Stimulated activated CD8-positive, alpha-beta memory T cell treated with anti-CD3 and anti-CD28 coated beads, Interleukin-15, amount 100 ng/mL, for 48 hours (primary cell): ENCODE measurements around the gene HPS5.

Source experiments
- DNase-seq, 2 donors: peaks; one replicate each; pipeline ENCODE4 v3.0.0-alpha.2; 2020; ENCODE audit warnings: low read depth in 2 of 2

Gene HPS5

GRCh38 chr11:18317551-18317950 is 4.4 kb downstream of the HPS5 start:
- no peak for DNase-seq

- DNase-seq = no peak
Observed at GRCh38 chr11:18315893-18316292, 6.0 kb downstream of the HPS5 start.

- DNase-seq = no peak
Observed at GRCh38 chr11:18314784-18315523, 7.0 kb downstream of the HPS5 start.

- DNase-seq = no peak
Observed at GRCh38 chr11:18313965-18314763, 7.8 kb downstream of the HPS5 start.

- DNase-seq = no peak
Observed at GRCh38 chr11:18312663-18313420, 9.1 kb downstream of the HPS5 start.

GRCh38 chr11:18312012-18312411 is 9.9 kb downstream of the HPS5 start:
- no peak for DNase-seq

GRCh38 chr11:18310800-18311340 is 11.1 kb downstream of the HPS5 start:
- DNase-seq = no peak

- DNase-seq = no peak
Observed at GRCh38 chr11:18309691-18310090, 12.2 kb downstream of the HPS5 start.

- no peak for DNase-seq
Observed at GRCh38 chr11:18308242-18308641, 13.7 kb downstream of the HPS5 start.

- DNase-seq = no peak
Observed at GRCh38 chr11:18307461-18308139, 14.3 kb downstream of the HPS5 start.

- DNase-seq = no peak
Observed at GRCh38 chr11:18304745-18305144, 17.2 kb downstream of the HPS5 start.

- DNase-seq = no peak
Observed at GRCh38 chr11:18299721-18300120, 22.2 kb downstream of the HPS5 start.

- no peak for DNase-seq
Observed at GRCh38 chr11:18295316-18295715, 26.6 kb downstream of the HPS5 start.

- DNase-seq = no peak
Observed at GRCh38 chr11:18294862-18295261, 27.1 kb downstream of the HPS5 start.

- DNase-seq = no peak
Observed at GRCh38 chr11:18288911-18289310, 33.0 kb downstream of the HPS5 start.

GRCh38 chr11:18285841-18286240 is 36.1 kb downstream of the HPS5 start:
- DNase-seq = no peak

GRCh38 chr11:18282626-18283025 is 39.3 kb downstream of the HPS5 start:
- DNase-seq = no peak

- no peak for DNase-seq
Observed at GRCh38 chr11:18280438-18281045, 41.4 kb downstream of the HPS5 start.

- no peak for DNase-seq
Observed at GRCh38 chr11:18277565-18278271, 44.2 kb downstream of the HPS5 start.

GRCh38 chr11:18271206-18271605 is 50.7 kb downstream of the HPS5 start:
- no peak for DNase-seq

- DNase-seq = no peak
Observed at GRCh38 chr11:18270102-18270501, 51.8 kb downstream of the HPS5 start.
